Anterior cingulate cortex (tissue), 58 donors: ENCODE data around the gene HDAC1.
"Not testable (repeated sequence)": the region's sequence is repeated elsewhere in the genome, so short reads cannot be mapped to it uniquely, and the experiment has no call there.

Experiments used
- DNase-seq, 58 donors: peaks; one replicate each; lab custom pipeline; 2025; lab: John Stamatoyannopoulos, UW

The HDAC1 gene

GRCh38 chr1:32273391-32274208, 18.3 kb upstream of the HDAC1 start:
- DNase-seq = no peak

GRCh38 chr1:32274646-32275340, 17.1 kb upstream of the HDAC1 start:
- DNase-seq = no peak

GRCh38 chr1:32275424-32275823, 16.5 kb upstream of the HDAC1 start:
- DNase-seq = no peak

GRCh38 chr1:32276032-32276782, 15.7 kb upstream of the HDAC1 start:
- no peak for DNase-seq

- DNase-seq = not testable (repeated sequence)
Observed at GRCh38 chr1:32284777-32285176, 7.1 kb upstream of the HDAC1 start.

- no peak for DNase-seq
Observed at GRCh38 chr1:32285658-32286057, 6.2 kb upstream of the HDAC1 start.

- no peak for DNase-seq
Observed at GRCh38 chr1:32286763-32287162, 5.1 kb upstream of the HDAC1 start.

- no peak for DNase-seq
Observed at GRCh38 chr1:32289256-32289655, 2.6 kb upstream of the HDAC1 start.

GRCh38 chr1:32291145-32291707, 657 bp upstream of the HDAC1 start:
- DNase-seq = no peak

- DNase-seq = not testable (repeated sequence)
Observed at GRCh38 chr1:32298211-32298610, 6.3 kb downstream of the HDAC1 start.

- DNase-seq = no peak
Observed at GRCh38 chr1:32299327-32299726, 7.4 kb downstream of the HDAC1 start.

GRCh38 chr1:32303358-32303757, 11.5 kb downstream of the HDAC1 start:
- no peak for DNase-seq

- no peak for DNase-seq
Observed at GRCh38 chr1:32303997-32304622, 12.2 kb downstream of the HDAC1 start.

- no peak for DNase-seq
Observed at GRCh38 chr1:32305310-32305709, 13.4 kb downstream of the HDAC1 start.

GRCh38 chr1:32307324-32307723, 15.4 kb downstream of the HDAC1 start:
- no peak for DNase-seq

- no peak for DNase-seq
Observed at GRCh38 chr1:32309960-32310359, 18.1 kb downstream of the HDAC1 start.

- DNase-seq = no peak
Observed at GRCh38 chr1:32311709-32312393, 20.0 kb downstream of the HDAC1 start.

- DNase-seq = no peak
Observed at GRCh38 chr1:32316903-32317277, 25.0 kb downstream of the HDAC1 start.

GRCh38 chr1:32318127-32318869, 26.4 kb downstream of the HDAC1 start:
- DNase-seq = no peak
